Spleen (tissue), 7 donors: Measurements from ENCODE around the gene NLRP2B.
"Not testable (repeated sequence)": the region's sequence is repeated elsewhere in the genome, so short reads cannot be mapped to it uniquely, and the experiment has no call there.

ENCODE experiments used
- CTCF ChIP-seq, 11 experiments: fragments of 200-600 bp in 7 of 11; fragments of 450-650 bp in 4 of 11; sonication (generic) in 4 of 11; IDR thresholded peaks in 8 of 11; conservative IDR thresholded peaks in 3 of 11; 1 replicate in 7 of 11; 2 replicates in 4 of 11; pipeline versions ENCODE4 v1.4.0 to v1.8.0; 2016 to 2021; ENCODE audit warnings: antibody characterized with exemption in 11 of 11, inconsistent platforms in 4 of 11, mild to moderate bottlenecking in 1 of 11
- POLR2A ChIP-seq, 3 donors: fragments of 450-650 bp; IDR thresholded peaks; one replicate each; pipeline ENCODE4 v1.5.1; 2017; ENCODE audit warnings: antibody characterized with exemption in 3 of 3, mild to moderate bottlenecking in 1 of 3
- POLR2AphosphoS5 ChIP-seq, 3 donors: sonication (generic); formaldehyde crosslinking; IDR thresholded peaks; one replicate each; pipeline ENCODE4 v1.5.1; 2017; ENCODE audit warnings: antibody characterized with exemption in 3 of 3
- donor health status: DM: no; HTN: no; CAD: no; lungs with moderate emphysema.
- donor health status: DM: no; HTN: no; CAD: no.
- donor health status: DM: no; HTN: no; CAD: no.

DNA sequence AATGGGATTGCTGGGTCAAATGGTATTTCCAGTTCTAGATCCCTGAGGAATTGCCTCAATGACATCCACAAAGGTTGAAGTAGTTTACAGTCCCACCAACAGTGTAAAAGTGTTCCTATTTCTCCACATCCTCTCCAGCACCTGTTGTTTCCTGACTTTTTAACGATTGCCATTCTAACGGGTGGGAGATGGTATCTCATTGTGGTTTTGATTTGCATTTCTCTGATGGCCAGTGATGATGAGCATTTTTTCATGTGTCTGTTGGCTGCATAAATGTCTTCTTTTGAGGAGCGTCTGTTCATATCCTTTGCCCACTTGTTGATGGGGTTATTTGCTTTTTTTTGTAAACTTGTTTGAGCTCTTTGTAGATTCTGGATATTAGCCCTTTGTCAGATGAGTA is 45.9 kb upstream of the NLRP2B start:
- TF ChIP-seq CTCF (IDR thresholded peaks at IDR 0.05 in 8 of 11, conservative IDR thresholded peaks at IDR 0.05 in 3 of 11); POLR2A (IDR thresholded peaks at IDR 0.05); POLR2AphosphoS5 (IDR thresholded peaks at IDR 0.05): not testable (repeated sequence)
